ENCODE results near the gene SEZ6L.

Gene SEZ6L

DNA sequence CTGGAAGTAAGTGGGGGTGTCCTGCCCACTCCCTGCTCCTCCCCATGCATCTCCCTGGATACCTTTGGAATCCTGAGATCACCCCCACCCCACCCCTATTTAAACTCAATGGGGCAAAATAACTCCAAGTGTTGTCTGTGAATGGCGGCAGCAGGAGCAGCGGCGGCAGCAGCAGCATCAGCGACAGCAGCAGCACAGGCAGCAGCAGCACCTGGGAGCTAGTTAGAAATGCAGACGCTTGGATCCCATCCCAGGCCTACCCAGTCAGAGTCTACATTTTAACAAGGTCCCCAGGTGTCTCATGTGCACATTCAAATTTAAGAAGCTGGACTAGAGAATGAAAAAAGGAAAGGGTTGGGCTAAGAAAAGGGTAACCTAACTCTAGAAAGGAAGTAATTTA lies 82.6 kb downstream of the SEZ6L start:
- DNase-seq: no peak

DNA sequence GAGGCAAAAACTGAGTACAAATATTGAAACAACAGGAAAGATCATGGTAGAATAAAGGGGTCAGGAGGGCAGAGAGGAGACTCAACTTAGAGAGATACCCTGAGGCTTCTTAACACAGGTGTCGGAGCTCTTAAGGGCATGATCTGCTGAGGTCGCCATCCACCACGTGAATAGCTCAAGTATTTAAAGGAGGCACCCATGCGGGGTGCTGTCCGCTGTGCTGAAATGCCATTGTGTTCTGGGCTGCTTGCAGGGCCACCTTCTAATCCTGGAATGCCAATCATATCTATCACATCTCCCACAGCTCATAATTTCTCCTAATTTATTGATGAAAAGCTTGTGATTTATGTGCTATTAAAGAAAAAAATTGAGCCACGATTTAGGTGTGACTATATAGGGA lies 90.2 kb downstream of the SEZ6L start:
- DNase-seq: no peak

DNA sequence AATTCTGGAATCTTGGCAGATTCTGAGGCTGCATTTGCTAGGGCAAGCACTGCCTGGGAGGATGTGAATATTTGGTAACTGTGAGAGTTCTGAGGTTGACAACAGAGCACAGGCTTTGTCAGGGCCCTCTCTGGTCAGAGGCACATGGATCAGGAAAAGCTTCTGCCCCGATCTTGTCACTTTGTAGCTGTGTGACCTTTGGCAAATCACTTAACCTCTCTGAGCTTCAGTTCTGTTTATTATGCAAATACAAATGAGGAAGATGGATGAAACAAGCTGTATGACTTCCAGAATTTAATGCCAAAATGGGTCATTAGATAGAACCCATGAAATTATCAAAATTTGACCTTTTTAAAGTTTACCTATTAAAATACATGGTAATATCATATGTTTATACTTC lies 94.9 kb downstream of the SEZ6L start:
- DNase-seq: no peak

DNA sequence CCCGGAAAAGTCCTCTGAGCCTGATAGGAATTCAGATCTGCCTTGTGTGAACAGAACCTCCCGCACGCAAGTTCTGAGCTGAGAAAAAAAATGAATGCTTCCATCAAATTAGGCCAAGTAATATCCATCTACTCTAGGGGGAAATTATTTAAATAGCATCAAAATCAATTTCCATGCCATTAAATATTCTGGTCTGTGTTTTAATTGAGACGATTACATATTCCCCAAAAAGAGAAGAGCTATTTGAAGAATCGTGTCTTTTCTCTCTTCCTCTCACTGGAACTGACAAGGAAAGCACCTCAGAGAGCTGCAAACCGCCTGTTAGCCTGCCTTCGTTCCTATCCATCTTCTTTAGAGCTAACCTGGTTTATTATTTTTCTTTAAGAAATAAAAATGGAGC lies 96.0 kb downstream of the SEZ6L start:
- DNase-seq: no peak

GRCh38 chr22:26265909-26266308 lies 96.6 kb downstream of the SEZ6L start:
- no peak for DNase-seq

- DNase-seq: no peak
Measured at GRCh38 chr22:26267856-26268255, 98.6 kb downstream of the SEZ6L start.

DNA sequence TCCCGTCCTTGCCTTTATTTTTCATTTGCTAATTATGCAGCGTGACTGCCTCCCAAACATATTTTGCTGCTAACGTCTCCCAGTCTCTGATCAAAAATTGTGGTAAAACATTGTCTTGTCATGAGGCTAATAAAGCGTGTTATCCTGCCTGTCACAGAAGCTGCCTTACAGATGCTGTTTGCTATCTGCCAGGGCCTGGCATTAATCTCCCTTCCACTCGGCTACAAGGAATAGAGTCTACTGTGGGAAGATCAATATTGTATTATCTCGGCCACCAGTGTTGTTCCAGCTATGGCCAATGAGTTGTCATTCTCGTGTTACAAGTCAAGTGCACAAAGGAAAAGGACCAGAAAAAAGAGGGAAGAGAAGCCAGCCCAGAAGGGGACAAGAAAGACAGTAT lies 100.3 kb downstream of the SEZ6L start:
- DNase-seq: no peak

DNA sequence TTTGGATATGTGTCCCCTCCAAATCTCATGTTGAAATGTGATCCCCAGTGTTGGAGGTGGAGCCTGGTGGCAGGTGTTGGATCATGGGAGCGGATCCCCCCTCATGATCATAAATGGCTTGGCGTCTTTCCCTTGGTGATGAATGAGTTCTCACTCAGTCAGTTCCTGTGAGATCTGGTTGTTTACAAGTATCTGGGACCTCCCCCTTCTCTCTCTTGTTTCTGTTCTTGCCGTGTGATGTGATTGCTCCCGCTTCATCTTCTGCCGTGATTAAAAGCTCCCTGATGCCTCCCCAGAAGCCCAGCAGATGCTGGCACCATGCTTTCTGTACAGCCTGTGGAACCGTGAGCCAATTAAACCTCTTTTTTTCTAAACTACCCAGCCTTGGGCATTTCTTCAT lies 102.2 kb downstream of the SEZ6L start:
- DNase-seq: no peak

DNA sequence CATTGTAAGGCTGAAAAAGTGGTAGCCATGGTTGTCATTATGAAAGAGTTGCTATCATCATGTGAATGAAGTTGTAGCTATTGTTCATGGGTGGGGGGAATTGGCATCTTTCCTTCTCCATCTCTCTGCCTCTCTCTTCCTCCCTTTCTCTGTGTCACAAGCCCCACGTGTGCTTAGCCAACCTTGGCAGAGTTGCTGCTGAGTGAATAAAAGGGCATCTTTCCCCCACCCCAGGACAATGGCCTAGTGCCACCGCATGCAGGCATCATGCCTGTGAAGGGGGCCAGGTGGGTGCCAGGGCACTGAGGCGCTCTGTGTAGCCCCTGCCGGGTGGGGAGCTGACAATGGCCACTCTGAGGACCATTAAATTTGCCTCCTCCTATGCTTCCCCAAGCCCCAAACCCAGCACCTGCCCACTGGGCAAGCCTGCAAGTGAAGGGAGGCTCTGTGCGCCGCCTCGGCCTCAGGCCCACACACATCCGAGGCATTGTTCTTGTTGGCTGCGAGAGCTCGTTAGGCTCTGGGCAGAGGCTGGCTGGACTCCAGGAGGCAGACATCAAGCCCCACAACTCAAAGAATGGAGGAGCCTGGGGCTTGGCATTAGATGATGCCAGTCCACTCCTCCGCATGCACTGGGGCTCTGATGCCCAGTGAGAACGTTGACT lies 103.9 kb downstream of the SEZ6L start:
- DNase-seq: no peak

DNA sequence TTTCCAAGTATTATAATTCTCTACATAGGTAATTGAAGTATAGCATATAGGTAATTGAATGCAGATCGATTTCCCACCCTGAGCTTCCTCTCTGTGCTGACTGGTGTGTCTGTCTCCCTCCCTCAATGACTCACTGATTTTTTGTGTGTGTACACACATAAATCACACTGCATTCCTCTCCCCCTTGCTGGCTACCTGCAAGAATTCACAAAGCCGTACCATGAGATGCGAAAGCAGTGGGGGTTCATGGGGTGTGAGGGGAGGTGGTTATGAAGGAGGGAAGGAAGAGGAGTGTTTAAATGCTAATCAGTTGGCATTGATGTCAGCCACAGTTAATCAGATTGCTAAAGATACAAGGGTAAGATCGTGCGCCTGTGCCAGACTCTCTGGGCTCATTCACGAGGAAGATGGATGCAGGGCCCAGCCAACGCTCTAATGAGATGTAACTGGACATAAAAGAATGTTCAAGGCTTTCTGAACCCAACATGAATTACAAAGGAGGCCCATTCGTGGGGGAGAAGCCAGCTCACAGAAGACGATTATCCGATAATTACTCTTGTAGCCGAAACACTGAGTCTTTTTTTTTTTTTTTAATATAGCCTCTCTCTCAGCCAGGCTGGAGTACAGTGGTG lies 107.4 kb downstream of the SEZ6L start:
- DNase-seq: no peak

- DNase-seq: no peak
Measured at GRCh38 chr22:26281941-26282340, 112.7 kb downstream of the SEZ6L start.

DNA sequence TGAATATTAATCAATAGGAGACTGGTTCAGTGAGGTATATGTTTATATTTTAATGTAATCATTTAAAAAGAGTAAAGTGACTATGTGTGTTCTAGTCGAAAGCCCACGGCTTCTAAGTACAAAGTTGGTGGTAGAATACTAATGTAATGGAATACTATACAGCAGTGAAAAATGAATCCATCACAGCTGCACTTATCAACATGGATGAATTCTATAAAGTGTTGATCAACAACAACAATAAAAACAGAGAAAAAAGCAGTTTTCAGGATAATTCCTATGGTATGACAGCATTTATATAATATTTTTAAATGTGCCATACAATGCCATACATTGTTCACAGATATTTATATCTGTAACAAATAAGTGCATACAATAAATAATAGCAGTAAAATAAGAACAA lies 114.1 kb downstream of the SEZ6L start:
- DNase-seq: no peak

DNA sequence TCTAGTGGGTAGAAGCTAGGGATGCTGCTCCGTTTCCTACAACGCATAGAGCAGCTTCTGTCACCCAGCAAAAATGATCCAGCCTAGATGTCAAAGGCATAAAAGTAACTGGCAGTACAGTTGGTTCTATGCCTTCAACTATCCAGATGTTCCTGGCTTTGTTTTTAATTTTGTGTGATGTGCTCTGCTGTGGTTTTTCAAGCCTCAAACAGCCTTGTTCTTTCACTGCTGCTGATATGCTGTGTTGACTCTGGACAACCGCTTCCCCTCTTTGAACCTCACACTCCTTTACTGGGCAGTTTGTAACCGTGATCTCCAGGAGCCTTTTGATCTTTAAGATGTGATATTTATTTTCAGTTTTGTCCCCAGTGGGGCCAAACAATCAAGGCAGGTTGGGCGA lies 116.4 kb downstream of the SEZ6L start:
- no peak for DNase-seq

GRCh38 chr22:26286091-26286820 lies 117.0 kb downstream of the SEZ6L start:
- no peak for DNase-seq

GRCh38 chr22:26287382-26288225 lies 118.3 kb downstream of the SEZ6L start:
- DNase-seq: no peak

GRCh38 chr22:26289611-26290101 lies 120.4 kb downstream of the SEZ6L start:
- DNase-seq: no peak

DNA sequence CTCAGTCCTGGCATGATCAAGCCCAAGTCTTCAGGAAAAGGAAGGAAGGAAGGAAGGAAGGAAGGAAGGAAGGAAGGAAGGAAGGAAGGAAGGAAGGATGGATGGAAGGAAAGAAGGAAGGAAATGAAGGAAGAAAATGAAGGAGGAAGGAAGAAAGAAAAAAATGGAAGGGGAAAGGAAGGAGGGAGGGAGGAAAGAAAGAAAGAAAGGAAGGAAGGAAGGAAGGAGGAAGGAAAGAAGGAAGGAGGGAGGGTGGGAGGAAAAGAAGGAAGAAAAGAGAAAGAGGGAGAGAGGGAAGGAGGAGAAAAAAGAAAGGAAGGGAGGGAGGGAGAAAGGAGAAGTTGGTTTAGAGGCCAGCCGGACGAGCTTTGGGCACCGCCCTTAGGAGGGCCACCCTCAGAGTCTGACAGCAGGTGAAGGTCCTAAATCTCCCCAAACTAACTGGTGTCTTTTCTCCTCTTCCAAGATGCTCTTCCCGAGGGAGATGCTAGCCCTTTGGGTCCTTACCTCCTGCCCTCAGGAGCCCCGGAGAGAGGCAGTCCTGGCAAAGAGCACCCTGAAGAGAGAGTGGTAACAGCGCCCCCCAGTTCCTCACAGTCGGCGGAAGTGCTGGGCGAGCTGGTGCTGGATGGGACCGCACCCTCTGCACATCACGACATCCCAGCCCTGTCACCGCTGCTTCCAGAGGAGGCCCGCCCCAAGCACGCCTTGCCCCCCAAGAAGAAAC lies 122.8 kb downstream of the SEZ6L start:
- DNase-seq: no peak

DNA sequence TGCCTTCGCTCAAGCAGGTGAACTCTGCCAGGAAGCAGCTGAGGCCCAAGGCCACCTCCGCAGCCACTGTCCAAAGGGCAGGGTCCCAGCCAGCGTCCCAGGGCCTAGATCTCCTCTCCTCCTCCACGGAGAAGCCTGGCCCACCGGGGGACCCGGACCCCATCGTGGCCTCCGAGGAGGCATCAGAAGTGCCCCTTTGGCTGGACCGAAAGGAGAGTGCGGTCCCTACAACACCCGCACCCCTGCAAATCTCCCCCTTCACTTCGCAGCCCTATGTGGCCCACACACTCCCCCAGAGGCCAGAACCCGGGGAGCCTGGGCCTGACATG lies 123.4 kb downstream of the SEZ6L start:
- no peak for DNase-seq

- DNase-seq: no peak
Measured at GRCh38 chr22:26295563-26296126, 126.4 kb downstream of the SEZ6L start.

DNA sequence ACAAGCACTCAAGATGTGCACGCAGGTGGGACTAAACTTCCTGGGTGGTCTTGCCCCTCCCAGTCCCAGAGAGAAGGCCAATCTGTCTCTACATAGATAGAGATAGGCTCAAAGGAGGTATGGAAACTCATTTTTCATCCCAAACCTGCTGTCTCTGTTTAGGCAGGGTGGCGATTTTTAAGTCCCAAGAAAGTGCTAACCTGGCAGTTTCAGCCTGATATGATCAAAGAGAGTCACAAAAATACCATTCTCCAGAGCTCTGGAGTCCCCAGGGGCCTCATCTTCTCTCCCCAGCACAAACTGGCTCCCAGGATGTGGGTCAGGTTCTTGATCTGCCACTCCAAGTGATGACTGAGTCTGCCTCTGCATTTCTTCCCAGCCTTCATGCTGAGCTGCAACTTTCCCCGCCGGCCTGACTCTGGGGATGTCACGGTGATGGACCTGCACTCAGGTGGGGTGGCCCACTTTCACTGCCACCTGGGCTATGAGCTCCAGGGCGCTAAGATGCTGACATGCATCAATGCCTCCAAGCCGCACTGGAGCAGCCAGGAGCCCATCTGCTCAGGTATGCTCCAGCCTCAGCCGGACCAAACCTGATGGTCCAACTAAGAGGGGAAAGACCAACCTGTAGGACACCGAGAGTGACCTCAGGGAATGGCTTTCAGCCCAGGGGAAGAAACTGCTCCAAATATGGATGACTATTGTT lies 129.5 kb downstream of the SEZ6L start:
- DNase-seq: no peak

GRCh38 chr22:26302726-26303125 lies 133.5 kb downstream of the SEZ6L start:
- DNase-seq: no peak

DNA sequence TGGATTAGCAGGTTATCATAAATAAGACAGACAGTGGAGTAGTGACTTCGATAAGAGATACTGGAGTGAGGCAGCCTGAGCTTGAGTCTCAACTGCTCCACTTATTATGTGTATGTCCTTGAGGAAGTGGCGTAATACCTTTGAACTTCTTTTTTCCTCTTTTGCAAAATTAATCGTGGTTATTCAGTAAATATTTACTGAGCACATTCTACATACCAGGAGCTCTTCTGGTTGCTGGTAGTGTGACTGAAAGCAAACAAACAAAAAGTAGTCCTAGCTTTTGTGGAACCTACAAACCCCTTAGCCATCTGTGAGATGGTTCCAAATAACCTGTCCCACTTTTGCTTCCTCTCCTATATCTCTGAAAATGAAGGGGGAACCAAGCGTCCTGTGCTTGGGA lies 134.2 kb downstream of the SEZ6L start:
- DNase-seq: no peak

Data from CD4-positive, alpha-beta T cell treated with Interferon gamma for 1 hour (primary cell).